ENCODE measurements around the gene ZFP36L2.

ZFP36L2 gene

GRCh38 chr2:43202289-43202688, 24.1 kb downstream of the ZFP36L2 start:
- TF ChIP-seq CSDC2 (CRISPR knock-in tag; IDR thresholded peaks at IDR 0.05) (no peak), BACH2 (CRISPR knock-in tag; IDR thresholded peaks at IDR 0.05; ENCODE audit: borderline replicate concordance) (no peak), POU6F1 (CRISPR knock-in tag; IDR thresholded peaks at IDR 0.05; ENCODE audit: borderline replicate concordance, low read depth) (no peak), GLIS3 (CRISPR knock-in tag; IDR thresholded peaks at IDR 0.05) (no peak), TOX (CRISPR knock-in tag; IDR thresholded peaks at IDR 0.05; ENCODE audit: borderline replicate concordance) (no peak), ZC3H10 (CRISPR knock-in tag; IDR thresholded peaks at IDR 0.05) (no peak)
- ATAC-seq: no peak

GRCh38 chr2:43201497-43201896, 24.9 kb downstream of the ZFP36L2 start:
- TF ChIP-seq ISL1 (CRISPR knock-in tag; IDR thresholded peaks at IDR 0.05) (no peak), ZFP3 (CRISPR knock-in tag; IDR thresholded peaks at IDR 0.05) (no peak), BACH2 (CRISPR knock-in tag; IDR thresholded peaks at IDR 0.05; ENCODE audit: borderline replicate concordance) (no peak), POU6F1 (CRISPR knock-in tag; IDR thresholded peaks at IDR 0.05; ENCODE audit: borderline replicate concordance, low read depth) (no peak), TCF4 (CRISPR knock-in tag; IDR thresholded peaks at IDR 0.05; ENCODE audit: borderline replicate concordance) (no peak), TOX (CRISPR knock-in tag; IDR thresholded peaks at IDR 0.05; ENCODE audit: borderline replicate concordance) (no peak), ESRRG (CRISPR knock-in tag; IDR thresholded peaks at IDR 0.05) (no peak), PPARA (CRISPR knock-in tag; IDR thresholded peaks at IDR 0.05; ENCODE audit: borderline replicate concordance) (no peak), SNAI2 (CRISPR knock-in tag; IDR thresholded peaks at IDR 0.05) (no peak), ZNF565 (CRISPR knock-in tag; conservative IDR thresholded peaks at IDR 0.05; ENCODE audit: low read depth) (no peak), TSHZ2 (CRISPR knock-in tag; IDR thresholded peaks at IDR 0.05) (no peak), ZC3H10 (CRISPR knock-in tag; IDR thresholded peaks at IDR 0.05) (no peak), ARNTL (CRISPR knock-in tag; IDR thresholded peaks at IDR 0.05; ENCODE audit: borderline replicate concordance, low read depth) (no peak), CSDC2 (CRISPR knock-in tag; IDR thresholded peaks at IDR 0.05) (no peak), RARB (CRISPR knock-in tag; IDR thresholded peaks at IDR 0.05) (no peak), ZFP30 (CRISPR knock-in tag; IDR thresholded peaks at IDR 0.05) (no peak), OSR1 (CRISPR knock-in tag; IDR thresholded peaks at IDR 0.05) (no peak)
- TF ChIP-seq, protein P1, sequence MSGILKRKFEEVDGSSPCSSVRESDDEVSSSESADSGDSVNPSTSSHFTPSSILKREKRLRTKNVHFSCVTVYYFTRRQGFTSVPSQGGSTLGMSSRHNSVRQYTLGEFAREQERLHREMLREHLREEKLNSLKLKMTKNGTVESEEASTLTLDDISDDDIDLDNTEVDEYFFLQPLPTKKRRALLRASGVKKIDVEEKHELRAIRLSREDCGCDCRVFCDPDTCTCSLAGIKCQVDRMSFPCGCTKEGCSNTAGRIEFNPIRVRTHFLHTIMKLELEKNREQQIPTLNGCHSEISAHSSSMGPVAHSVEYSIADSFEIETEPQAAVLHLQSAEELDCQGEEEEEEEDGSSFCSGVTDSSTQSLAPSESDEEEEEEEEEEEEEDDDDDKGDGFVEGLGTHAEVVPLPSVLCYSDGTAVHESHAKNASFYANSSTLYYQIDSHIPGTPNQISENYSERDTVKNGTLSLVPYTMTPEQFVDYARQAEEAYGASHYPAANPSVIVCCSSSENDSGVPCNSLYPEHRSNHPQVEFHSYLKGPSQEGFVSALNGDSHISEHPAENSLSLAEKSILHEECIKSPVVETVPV (CRISPR knock-in tag; IDR thresholded peaks at IDR 0.05): no peak
- TF ChIP-seq, protein P2, sequence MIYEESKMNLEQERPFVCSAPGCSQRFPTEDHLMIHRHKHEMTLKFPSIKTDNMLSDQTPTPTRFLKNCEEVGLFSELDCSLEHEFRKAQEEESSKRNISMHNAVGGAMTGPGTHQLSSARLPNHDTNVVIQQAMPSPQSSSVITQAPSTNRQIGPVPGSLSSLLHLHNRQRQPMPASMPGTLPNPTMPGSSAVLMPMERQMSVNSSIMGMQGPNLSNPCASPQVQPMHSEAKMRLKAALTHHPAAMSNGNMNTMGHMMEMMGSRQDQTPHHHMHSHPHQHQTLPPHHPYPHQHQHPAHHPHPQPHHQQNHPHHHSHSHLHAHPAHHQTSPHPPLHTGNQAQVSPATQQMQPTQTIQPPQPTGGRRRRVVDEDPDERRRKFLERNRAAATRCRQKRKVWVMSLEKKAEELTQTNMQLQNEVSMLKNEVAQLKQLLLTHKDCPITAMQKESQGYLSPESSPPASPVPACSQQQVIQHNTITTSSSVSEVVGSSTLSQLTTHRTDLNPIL (CRISPR knock-in tag; IDR thresholded peaks at IDR 0.05; ENCODE audit: low read depth): no peak
- TF ChIP-seq, protein P3, sequence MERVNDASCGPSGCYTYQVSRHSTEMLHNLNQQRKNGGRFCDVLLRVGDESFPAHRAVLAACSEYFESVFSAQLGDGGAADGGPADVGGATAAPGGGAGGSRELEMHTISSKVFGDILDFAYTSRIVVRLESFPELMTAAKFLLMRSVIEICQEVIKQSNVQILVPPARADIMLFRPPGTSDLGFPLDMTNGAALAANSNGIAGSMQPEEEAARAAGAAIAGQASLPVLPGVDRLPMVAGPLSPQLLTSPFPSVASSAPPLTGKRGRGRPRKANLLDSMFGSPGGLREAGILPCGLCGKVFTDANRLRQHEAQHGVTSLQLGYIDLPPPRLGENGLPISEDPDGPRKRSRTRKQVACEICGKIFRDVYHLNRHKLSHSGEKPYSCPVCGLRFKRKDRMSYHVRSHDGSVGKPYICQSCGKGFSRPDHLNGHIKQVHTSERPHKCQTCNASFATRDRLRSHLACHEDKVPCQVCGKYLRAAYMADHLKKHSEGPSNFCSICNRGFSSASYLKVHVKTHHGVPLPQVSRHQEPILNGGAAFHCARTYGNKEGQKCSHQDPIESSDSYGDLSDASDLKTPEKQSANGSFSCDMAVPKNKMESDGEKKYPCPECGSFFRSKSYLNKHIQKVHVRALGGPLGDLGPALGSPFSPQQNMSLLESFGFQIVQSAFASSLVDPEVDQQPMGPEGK (CRISPR knock-in tag; IDR thresholded peaks at IDR 0.05; ENCODE audit: borderline replicate concordance): no peak
- ATAC-seq: no peak

Measured in SK-N-SH treated with all-trans-retinoic acid at 6 μM for 48 hours (cell line).